Central memory CD8-positive, alpha-beta T cell (primary cell): ENCODE data around the gene RGS1.
"Not testable (repeated sequence)": the region's sequence is repeated elsewhere in the genome, so short reads cannot be mapped to it uniquely, and the experiment has no call there.

Source experiments
- ATAC-seq: fragments of 150-1000 bp; cut with Tn5 transposase; replicated peaks from 2 replicates; pipeline ENCODE4 v1.10.0; 2022; ENCODE audit warnings: mild to moderate bottlenecking, moderate FRiP score, moderate number of reproducible peaks; ENCODE audit not compliant: poor library complexity, severe bottlenecking; ENCODE audit errors: extremely low read depth
- DNase-seq, 2 donors: peaks; one replicate each; pipeline ENCODE4 v3.0.0; 2021; ENCODE audit warnings: low spot score in 2 of 2
- H3K27ac Mint-ChIP-seq: one replicate; pipeline ENCODE4 v1.8.0; 2022; ENCODE audit warnings: low read depth, mild to moderate bottlenecking, moderate library complexity, mixed read lengths
- H3K27me3 Mint-ChIP-seq: one replicate; pipeline ENCODE4 v1.8.0; 2022; ENCODE audit warnings: mixed read lengths
- H3K36me3 Mint-ChIP-seq: one replicate; pipeline ENCODE4 v1.8.0; 2022; ENCODE audit warnings: mild to moderate bottlenecking, moderate library complexity, mixed read lengths; ENCODE audit not compliant: insufficient read depth
- H3K4me1 Mint-ChIP-seq: one replicate; pipeline ENCODE4 v1.8.0; 2022; ENCODE audit warnings: mixed read lengths
- H3K4me3 Mint-ChIP-seq: one replicate; pipeline ENCODE4 v1.8.0; 2022; ENCODE audit warnings: mild to moderate bottlenecking, moderate library complexity, mixed read lengths
- H3K9me3 Mint-ChIP-seq: one replicate; pipeline ENCODE4 v1.8.0; 2022; ENCODE audit warnings: mixed read lengths

The RGS1 gene, protein sequence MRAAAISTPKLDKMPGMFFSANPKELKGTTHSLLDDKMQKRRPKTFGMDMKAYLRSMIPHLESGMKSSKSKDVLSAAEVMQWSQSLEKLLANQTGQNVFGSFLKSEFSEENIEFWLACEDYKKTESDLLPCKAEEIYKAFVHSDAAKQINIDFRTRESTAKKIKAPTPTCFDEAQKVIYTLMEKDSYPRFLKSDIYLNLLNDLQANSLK

DNA sequence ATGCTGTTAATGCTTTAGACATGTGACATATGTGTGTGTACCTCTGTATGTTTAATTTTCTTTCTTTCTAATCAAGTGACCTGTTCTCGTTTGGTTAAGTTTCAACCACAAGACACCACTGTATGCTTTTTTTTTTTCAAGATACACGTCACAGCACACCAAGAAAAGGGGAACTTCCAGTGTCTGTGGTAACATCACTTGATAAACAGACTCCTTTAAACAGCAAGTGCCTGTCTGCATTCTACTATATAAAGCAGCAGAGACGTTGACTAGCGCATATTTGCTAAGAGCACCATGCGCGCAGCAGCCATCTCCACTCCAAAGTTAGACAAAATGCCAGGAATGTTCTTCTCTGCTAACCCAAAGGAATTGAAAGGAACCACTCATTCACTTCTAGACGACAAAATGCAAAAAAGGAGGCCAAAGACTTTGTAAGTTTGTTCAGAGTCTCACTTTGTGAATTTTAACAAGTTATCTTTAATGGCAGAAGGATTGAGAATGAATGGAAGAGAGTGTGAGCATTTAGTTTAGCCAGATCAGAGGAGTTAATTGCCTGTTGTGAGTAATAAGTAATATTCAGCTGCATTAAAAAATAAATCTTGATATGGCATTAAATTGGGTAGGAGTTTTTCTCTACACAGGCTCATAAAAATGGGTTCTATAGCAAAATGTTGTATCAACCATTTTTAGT is at the start of gene RGS1:
TSS of gene RGS1 (plus strand) at position 275 of the 691 bp plus-strand sequence. CDS start at position 295, 20 bp downstream.
- Mint-ChIP-seq H3K27me3 (no peaks in the 10 kb centered on the region), H3K36me3 (peaks cover 31% of the 10 kb centered on the region), H3K27ac (peak within 1 kb of the TSS; percentile 98), H3K4me1 (peaks cover 72% of the 10 kb centered on the region), H3K9me3 (peaks cover 4% of the 10 kb centered on the region), H3K4me3 (peak within 1 kb of the TSS; percentile 88)
- peak; percentile 60 to 78 for DNase-seq
- peak; percentile 86 for ATAC-seq

DNA sequence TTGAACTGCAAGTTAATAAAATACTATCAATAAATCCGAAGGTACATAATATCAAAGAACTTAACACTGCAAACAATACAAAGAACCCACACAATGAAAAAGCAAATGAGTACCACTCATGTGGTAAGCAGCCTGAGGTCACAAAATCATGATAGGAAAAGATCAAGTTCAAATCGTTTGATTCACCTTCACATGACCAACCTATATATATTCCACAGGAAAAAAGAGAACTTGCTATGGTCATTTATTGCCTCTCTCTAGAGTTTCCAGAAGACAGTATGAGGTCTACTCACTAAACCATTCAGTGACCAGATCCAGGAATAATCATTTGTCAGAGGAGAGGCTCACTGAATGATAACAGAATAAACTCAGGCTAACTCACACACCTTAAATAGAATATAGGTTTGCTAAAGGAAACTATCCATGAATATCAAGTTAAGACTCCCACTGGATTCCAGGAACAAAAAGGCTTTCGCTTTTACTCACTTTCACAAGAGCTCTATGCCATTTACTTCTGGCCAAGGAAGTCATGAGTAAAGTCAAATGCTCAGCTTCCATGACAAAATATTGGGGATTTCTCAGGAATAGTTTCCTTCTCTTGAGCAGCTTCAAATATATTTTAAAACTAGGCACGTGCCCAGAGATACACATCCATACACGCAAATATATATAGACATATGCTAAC is 48.3 kb upstream of the RGS1 start:
- DNase-seq, result no peak
- H3K9me3 Mint-ChIP-seq, result no peaks in the 10 kb centered on the region
- H3K27me3 Mint-ChIP-seq, result no peaks in the 10 kb centered on the region
- peaks cover 1% of the 10 kb centered on the region for H3K36me3 Mint-ChIP-seq
- no peak overlapping the region for H3K4me3 Mint-ChIP-seq
- no peak for ATAC-seq
- H3K4me1 Mint-ChIP-seq, result peaks cover 32% of the 10 kb centered on the region
- no peak overlapping the region for H3K27ac Mint-ChIP-seq

DNA sequence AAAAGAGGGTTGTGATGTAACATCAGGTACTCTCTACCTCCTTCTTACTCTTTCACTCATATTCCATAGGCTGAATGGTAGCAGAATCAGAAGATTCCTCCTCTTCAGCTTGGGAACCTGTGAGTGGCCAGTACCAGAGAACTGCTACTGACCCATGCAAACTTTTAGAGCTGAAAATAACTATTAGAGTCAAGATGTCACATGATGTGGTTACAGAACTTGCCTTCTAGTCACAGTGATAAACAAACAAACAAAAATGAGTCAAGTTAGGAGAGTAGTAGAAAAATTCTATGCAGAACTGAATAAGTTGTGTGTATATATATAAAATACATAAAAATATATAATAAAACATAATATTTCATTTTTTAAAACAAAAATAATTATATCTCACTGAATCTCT is 47.6 kb upstream of the RGS1 start:
- H3K4me3 Mint-ChIP-seq, result no peak overlapping the region
- ATAC-seq (no peak), DNase-seq (no peak)
- no peaks in the 10 kb centered on the region for H3K27me3 Mint-ChIP-seq
- no peak overlapping the region for H3K27ac Mint-ChIP-seq
- peaks cover 1% of the 10 kb centered on the region for H3K36me3 Mint-ChIP-seq
- H3K9me3 Mint-ChIP-seq, result no peaks in the 10 kb centered on the region
- H3K4me1 Mint-ChIP-seq, result peaks cover 32% of the 10 kb centered on the region

DNA sequence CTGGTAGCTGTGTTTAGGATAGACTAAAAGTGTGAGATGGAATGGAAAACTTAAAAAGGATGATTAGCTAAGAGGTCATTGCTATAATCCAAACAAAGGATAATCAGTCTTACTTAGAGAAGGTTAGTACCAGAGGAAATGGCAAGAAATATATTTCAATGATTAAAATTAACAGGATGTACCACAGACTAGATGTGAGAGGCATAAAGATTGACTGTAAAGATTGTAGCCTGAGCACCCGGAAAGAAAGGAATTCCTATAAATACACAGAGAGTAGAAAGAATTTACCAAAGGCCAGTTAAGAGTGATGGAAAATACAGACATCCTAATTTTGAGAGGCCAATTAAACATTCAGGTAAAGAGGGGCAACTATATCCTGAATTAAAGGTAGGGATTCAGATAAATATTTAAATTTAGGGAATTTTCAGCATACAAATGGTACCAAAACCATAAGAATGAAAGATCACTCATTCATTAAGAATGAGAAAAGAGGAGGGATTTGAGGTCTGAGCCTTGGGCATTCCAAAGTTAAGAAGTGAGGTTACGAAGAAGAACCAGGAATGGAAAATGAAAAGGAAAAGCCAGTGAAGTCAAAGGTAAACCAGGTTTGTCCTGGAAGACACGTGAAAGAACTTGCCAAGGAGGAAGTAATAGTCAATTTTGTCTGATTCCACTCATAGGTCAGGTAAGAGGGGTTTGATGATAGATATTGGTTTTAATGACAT is 46.4 kb upstream of the RGS1 start:
- peak overlapping the region; percentile 71 for H3K27ac Mint-ChIP-seq
- H3K9me3 Mint-ChIP-seq, result no peaks in the 10 kb centered on the region
- H3K36me3 Mint-ChIP-seq, result peaks cover 1% of the 10 kb centered on the region
- no peaks in the 10 kb centered on the region for H3K27me3 Mint-ChIP-seq
- peaks cover 32% of the 10 kb centered on the region for H3K4me1 Mint-ChIP-seq
- H3K4me3 Mint-ChIP-seq, result no peak overlapping the region
- ATAC-seq (no peak), DNase-seq (no peak)

DNA sequence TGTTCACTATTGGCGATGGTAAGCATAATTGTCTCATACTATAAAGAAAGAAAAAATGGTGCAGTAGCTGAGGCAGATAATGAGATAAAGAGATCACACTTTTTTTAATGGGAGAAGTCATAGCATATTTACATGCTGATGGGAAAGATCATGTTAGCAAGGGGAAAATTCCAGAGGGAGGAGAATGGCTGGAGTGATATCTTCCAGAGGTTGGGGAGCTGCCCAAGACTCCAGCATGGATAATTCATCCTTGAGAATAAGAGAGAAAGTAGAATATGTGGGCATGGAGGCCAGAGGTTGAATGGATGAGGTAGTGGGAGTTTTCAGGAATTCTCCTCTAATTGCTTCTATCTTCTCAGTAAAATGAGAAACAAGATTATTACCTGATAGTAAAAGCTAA is 45.8 kb upstream of the RGS1 start:
- DNase-seq (no peak), ATAC-seq (no peak)
- H3K4me3 Mint-ChIP-seq, result no peak overlapping the region
- H3K27ac Mint-ChIP-seq, result peak overlapping the region; percentile 71
- peaks cover 32% of the 10 kb centered on the region for H3K4me1 Mint-ChIP-seq
- H3K36me3 Mint-ChIP-seq, result peaks cover 1% of the 10 kb centered on the region
- H3K27me3 Mint-ChIP-seq, result no peaks in the 10 kb centered on the region
- H3K9me3 Mint-ChIP-seq, result no peaks in the 10 kb centered on the region

DNA sequence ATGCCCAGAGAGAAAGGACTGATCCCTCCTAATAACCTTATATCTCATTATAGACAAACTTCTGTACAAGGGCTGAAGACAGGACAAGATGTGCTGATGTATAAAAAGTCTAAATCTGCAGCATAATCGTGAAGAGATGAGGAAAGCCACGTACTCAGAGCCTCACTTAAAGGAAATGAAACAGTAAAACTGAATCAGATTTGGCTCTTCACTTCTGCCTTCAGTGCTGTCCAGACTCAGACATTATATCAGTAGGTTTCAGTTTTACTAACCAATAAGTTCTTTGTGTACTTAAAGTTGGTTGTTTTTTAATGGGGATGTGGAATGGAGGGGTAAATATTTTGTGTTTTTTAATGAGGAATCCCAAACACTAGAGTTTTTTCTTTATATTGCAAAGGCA is 45.3 kb upstream of the RGS1 start:
- Mint-ChIP-seq H3K4me1 (peaks cover 32% of the 10 kb centered on the region), H3K27ac (peak overlapping the region; percentile 71), H3K27me3 (no peaks in the 10 kb centered on the region), H3K9me3 (no peaks in the 10 kb centered on the region), H3K36me3 (peaks cover 1% of the 10 kb centered on the region), H3K4me3 (no peak overlapping the region)
- ATAC-seq, result peak; percentile 66
- DNase-seq, result no peak

DNA sequence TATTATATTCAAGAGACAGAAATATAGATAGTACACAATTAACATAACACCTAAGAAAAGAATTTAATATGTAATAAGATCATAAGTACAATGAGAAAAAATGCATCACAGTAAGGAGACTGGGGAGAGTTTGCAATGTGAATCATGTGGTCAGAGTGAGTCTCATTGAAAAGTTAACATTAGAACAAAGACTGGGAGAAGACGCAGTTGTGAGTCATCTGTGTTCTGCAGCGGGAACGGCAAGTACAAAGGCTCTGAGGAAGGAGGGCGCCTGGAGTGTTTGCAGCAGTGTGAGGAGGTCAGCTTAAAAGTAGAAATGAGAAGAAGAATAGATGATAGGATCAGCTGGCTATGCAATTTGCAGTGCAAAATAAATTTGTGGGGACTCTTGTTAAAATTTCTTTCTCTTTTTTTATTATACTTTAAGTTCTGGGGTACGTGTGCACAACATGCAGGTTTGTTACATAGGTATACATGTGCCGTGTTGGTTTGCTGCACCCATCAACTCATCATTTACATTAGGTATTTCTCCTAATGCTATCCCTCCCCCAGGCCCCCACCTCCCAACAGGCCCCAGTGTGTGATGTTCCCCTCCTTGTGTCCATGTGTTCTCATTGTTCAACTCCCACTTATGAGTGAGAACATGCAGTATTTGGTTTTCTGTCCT is 44.4 kb upstream of the RGS1 start:
- H3K4me3 Mint-ChIP-seq, H3K9me3 Mint-ChIP-seq, H3K36me3 Mint-ChIP-seq, DNase-seq, H3K27me3 Mint-ChIP-seq: not testable (repeated sequence)
- H3K4me1 Mint-ChIP-seq, result peaks cover 26% of the 10 kb centered on the region
- H3K27ac Mint-ChIP-seq, result peak overlapping the region; percentile 71
- peak; percentile 80 for ATAC-seq

DNA sequence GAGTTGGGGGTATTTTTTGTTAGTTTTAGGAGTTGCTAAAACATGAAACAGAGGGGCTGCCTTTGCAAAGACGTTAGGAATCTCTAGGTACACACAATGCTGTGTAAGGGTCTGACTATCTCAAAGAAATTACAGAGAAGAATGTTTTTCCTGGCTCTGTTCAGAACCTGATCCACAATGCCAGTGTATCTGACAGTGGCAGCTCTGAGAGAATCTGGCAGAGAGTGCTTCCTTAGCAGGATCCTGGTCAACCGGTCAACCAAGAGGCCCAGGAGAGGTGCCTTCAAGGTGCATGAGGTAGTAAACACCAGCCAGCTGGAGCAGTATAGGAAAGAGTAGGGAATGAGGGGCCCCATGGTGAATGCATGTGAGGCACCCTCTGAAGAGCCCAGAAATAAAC is 40.9 kb upstream of the RGS1 start:
- Mint-ChIP-seq H3K4me3 (no peak overlapping the region), H3K27ac (no peak overlapping the region), H3K9me3 (no peaks in the 10 kb centered on the region), H3K27me3 (no peaks in the 10 kb centered on the region), H3K36me3 (peaks cover 1% of the 10 kb centered on the region), H3K4me1 (peaks cover 39% of the 10 kb centered on the region)
- no peak for DNase-seq
- ATAC-seq, result no peak

DNA sequence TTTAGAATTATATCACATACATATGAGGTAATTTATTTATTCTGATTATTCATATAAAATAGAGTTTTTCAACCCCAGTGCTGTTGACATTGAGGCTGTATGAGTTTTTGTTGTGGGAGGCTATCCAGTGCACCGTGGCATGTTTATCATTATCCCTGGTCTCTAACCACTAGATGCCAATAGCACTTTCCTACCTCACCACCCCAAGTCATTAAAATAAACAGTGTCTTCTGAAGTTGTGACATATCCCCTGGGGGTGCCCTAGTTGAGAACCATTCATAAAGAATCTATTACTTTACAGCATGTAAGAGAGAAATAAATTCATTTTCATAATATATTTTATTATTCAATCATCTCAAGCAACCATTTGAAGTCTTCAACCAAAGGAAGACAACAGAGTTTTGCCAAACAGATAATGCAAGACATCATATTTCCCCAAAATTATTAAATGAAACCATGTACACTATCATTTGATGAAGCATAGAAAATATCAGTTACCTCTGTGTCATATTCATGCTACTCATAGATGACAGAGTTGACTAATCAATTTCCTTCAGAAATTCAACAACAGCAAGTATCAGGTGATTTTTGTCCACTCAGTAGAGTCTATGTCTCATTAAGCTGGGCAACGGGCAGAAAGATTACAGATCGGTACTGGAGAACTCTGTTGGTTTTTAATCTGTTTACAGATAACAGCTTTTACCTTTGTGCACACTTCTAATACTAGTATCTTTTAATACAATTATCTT is 39.5 kb upstream of the RGS1 start:
- Mint-ChIP-seq H3K36me3 (peaks cover 1% of the 10 kb centered on the region), H3K27me3 (no peaks in the 10 kb centered on the region), H3K9me3 (no peaks in the 10 kb centered on the region), H3K4me1 (peaks cover 36% of the 10 kb centered on the region), H3K27ac (peak overlapping the region; percentile 46), H3K4me3 (no peak overlapping the region)
- DNase-seq, result no peak
- no peak for ATAC-seq

DNA sequence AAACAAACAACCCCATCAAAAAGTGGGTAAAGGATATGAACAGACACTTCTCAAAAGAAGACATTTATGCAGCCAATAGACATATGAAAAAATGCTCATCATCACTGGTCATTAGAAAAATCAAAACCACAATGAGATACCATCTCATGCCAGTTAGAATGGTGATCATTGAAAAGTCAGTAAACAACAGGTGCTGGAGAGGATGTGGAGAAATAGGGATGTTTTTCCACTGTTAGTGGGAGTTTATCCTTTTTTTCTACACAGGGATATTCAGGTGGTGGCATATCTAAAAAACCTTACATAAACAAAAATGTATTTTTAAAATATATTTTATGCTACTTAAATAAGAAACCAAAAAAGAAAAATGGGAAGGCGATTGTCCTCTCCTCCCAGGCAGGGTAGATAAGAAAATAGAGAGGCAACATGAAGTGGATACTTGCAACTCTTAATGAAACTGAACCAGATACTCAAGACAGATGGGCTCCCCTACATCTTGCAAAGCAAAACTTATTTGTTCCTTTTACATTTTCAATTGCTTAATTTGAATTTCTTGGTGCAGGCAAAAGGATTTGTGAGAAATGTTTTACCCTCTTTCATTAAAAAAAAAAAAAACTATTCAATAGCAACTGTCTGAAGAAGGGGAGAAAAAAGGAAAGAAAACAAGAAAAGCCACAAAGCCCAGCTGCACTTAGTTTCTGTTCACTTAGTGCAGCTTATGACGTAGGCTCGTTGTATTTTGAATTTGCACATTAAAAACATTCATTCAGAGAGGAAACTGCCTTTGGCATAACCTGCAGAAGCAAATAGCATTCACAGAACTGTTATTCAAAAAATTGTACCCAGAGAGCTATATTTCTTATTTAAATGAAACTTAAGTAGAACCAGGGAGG is 36.9 kb upstream of the RGS1 start:
- no peaks in the 10 kb centered on the region for H3K36me3 Mint-ChIP-seq
- peak; percentile 93 for ATAC-seq
- peaks cover 46% of the 10 kb centered on the region for H3K4me1 Mint-ChIP-seq
- no peaks in the 10 kb centered on the region for H3K9me3 Mint-ChIP-seq
- DNase-seq, result peak in 1 of 2 donors; percentile 43
- H3K27me3 Mint-ChIP-seq, result no peaks in the 10 kb centered on the region
- peak overlapping the region; percentile 58 for H3K4me3 Mint-ChIP-seq
- H3K27ac Mint-ChIP-seq, result peak overlapping the region; percentile 87
